GM18517 (cell line): ENCODE results near the gene STRN3.
"Not testable (repeated sequence)": the region's sequence is repeated elsewhere in the genome, so short reads cannot be mapped to it uniquely, and the experiment has no call there.

Experiments
- ATAC-seq: cut with Tn5 transposase; IDR thresholded peaks from one replicate; pipeline ENCODE4 v1.9.1; 2021; ENCODE audit warnings: mild to moderate bottlenecking, moderate library complexity; ENCODE audit not compliant: unreplicated experiment

STRN3 gene

GRCh38 chr14:31026077-31026449 lies at the start of gene STRN3:
Gene STRN3 (minus strand): TSS chr14:31026379. CDS start chr14:31026185, 194 bp downstream.
- no peak for ATAC-seq

GRCh38 chr14:31075144-31075543 lies 49.0 kb upstream of the STRN3 start:
- no peak for ATAC-seq

- no peak for ATAC-seq
Measured at GRCh38 chr14:31071151-31071550, 45.0 kb upstream of the STRN3 start.

- no peak for ATAC-seq
Measured at GRCh38 chr14:31070431-31070830, 44.3 kb upstream of the STRN3 start.

GRCh38 chr14:31069343-31069742 lies 43.2 kb upstream of the STRN3 start:
- ATAC-seq: no peak

GRCh38 chr14:31068235-31068634 lies 42.1 kb upstream of the STRN3 start:
- ATAC-seq: no peak

GRCh38 chr14:31062908-31063307 lies 36.7 kb upstream of the STRN3 start:
- not testable (repeated sequence) for ATAC-seq

GRCh38 chr14:31060253-31060875 lies 34.2 kb upstream of the STRN3 start:
- ATAC-seq: no peak

- no peak for ATAC-seq
Measured at GRCh38 chr14:31059152-31059924, 33.2 kb upstream of the STRN3 start.

- ATAC-seq: no peak
Measured at GRCh38 chr14:31057701-31058364, 31.7 kb upstream of the STRN3 start.

- ATAC-seq: no peak
Measured at GRCh38 chr14:31057035-31057434, 30.9 kb upstream of the STRN3 start.

GRCh38 chr14:31052905-31053586 lies 26.9 kb upstream of the STRN3 start:
- not testable (repeated sequence) for ATAC-seq

- no peak for ATAC-seq
Measured at GRCh38 chr14:31051511-31051910, 25.3 kb upstream of the STRN3 start.

GRCh38 chr14:31051023-31051422 lies 24.8 kb upstream of the STRN3 start:
- ATAC-seq: no peak

- ATAC-seq: no peak
Measured at GRCh38 chr14:31047503-31047902, 21.3 kb upstream of the STRN3 start.

GRCh38 chr14:31045501-31046080 lies 19.4 kb upstream of the STRN3 start:
- no peak for ATAC-seq

- no peak for ATAC-seq
Measured at GRCh38 chr14:31043379-31043778, 17.2 kb upstream of the STRN3 start.

- not testable (repeated sequence) for ATAC-seq
Measured at GRCh38 chr14:31042893-31043292, 16.7 kb upstream of the STRN3 start.

GRCh38 chr14:31042300-31042699 lies 16.1 kb upstream of the STRN3 start:
- ATAC-seq: no peak

- ATAC-seq: no peak
Measured at GRCh38 chr14:31038521-31039166, 12.5 kb upstream of the STRN3 start.
